Measurements from ENCODE around the gene HOXD3.

DNA sequence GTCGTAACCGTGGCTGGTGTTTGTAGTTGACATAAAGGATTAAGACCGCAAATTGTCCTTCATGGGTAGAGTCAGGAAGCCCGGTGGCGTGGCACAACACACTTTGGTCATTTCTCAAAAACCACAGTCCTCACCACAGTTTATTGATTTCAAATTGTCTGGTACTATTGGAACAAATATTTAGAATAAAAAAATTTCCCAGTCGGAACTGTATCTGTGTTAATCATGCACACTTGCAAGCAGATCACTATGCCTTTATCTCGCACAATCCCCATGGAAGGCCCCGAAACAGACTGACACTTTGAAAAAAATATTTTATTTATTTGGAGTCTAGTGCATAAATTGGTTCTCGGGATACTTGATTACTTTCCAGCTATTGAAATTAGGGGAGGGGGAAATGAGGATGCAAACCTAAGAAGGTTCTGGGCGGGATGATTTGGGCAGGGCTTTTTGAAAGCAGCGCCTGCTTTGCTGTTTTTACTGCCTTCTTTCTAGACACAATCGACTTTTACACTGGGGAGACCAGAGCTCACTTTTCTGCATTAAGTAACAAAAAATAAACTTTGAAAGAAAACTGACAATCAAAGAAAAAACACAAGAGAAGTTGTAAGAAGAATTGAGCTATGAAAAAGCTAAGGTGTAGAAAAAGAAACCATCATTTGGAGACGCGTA lies 15.9 kb downstream of the HOXD3 start:
- TF ChIP-seq EZH2 (optimal IDR thresholded peaks at IDR 0.05; ENCODE audit: low read depth, low read length): no peak
- TF ChIP-seq, protein P1, sequence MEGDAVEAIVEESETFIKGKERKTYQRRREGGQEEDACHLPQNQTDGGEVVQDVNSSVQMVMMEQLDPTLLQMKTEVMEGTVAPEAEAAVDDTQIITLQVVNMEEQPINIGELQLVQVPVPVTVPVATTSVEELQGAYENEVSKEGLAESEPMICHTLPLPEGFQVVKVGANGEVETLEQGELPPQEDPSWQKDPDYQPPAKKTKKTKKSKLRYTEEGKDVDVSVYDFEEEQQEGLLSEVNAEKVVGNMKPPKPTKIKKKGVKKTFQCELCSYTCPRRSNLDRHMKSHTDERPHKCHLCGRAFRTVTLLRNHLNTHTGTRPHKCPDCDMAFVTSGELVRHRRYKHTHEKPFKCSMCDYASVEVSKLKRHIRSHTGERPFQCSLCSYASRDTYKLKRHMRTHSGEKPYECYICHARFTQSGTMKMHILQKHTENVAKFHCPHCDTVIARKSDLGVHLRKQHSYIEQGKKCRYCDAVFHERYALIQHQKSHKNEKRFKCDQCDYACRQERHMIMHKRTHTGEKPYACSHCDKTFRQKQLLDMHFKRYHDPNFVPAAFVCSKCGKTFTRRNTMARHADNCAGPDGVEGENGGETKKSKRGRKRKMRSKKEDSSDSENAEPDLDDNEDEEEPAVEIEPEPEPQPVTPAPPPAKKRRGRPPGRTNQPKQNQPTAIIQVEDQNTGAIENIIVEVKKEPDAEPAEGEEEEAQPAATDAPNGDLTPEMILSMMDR (IDR thresholded peaks at IDR 0.05; ENCODE audit: low read length): no peak
